Endodermal cell (in vitro differentiated cells): ENCODE measurements around the gene OR7G3. TPM values are rescaled to one million over a fixed set of nuclear protein-coding genes. Genes with fewer than 3 reads are reported as not detected.

Experiments
- DNase-seq: peaks from one replicate; pipeline ENCODE4 v3.0.0-alpha.2; 2017
- H3K27ac ChIP-seq: 2 replicates; pipeline ENCODE4 v1.5.1; 2013; ENCODE audit warnings: mild to moderate bottlenecking, low read depth, low read length, moderate library complexity
- H3K27me3 ChIP-seq: 2 replicates; pipeline ENCODE4 v1.6.1; 2013; ENCODE audit warnings: mild to moderate bottlenecking, low read length, moderate library complexity; ENCODE audit not compliant: insufficient read depth, control insufficient read depth, poor library complexity, severe bottlenecking
- H3K36me3 ChIP-seq: 2 replicates; pipeline ENCODE4 v1.7.0; 2013; ENCODE audit warnings: mild to moderate bottlenecking, low read length, moderate library complexity; ENCODE audit not compliant: control insufficient read depth, insufficient read depth
- H3K4me1 ChIP-seq: one replicate; pipeline ENCODE4 v1.7.0; 2013; ENCODE audit warnings: low read length; ENCODE audit not compliant: control insufficient read depth, insufficient read depth
- H3K4me3 ChIP-seq: 2 replicates; pipeline ENCODE4 v1.5.1; 2013; ENCODE audit warnings: mild to moderate bottlenecking, low read length, moderate library complexity
- H3K9ac ChIP-seq: 2 replicates; pipeline ENCODE4 v1.6.1; 2013; ENCODE audit warnings: mild to moderate bottlenecking, low read length, moderate library complexity; ENCODE audit not compliant: poor library complexity, severe bottlenecking; ENCODE audit errors: extremely low read depth
- H3K9me3 ChIP-seq: 2 replicates; pipeline ENCODE4 v1.6.1; 2013; ENCODE audit warnings: mild to moderate bottlenecking, low read length, moderate library complexity; ENCODE audit not compliant: control insufficient read depth
- H3K27ac Mint-ChIP-seq: 2 replicates; pipeline ENCODE4 v1.8.0; 2020; ENCODE audit warnings: mixed read lengths
- H3K27me3 Mint-ChIP-seq: 2 replicates; pipeline ENCODE4 v1.8.0; 2021; ENCODE audit warnings: mild to moderate bottlenecking, mixed read lengths; ENCODE audit not compliant: insufficient read depth
- H3K36me3 Mint-ChIP-seq: 2 replicates; pipeline ENCODE4 v1.8.0; 2020; ENCODE audit warnings: low read depth, mixed read lengths
- H3K4me1 Mint-ChIP-seq: 2 replicates; pipeline ENCODE4 v1.8.0; 2020; ENCODE audit warnings: mixed read lengths
- H3K4me3 Mint-ChIP-seq: 2 replicates; pipeline ENCODE4 v1.8.0; 2020; ENCODE audit warnings: mild to moderate bottlenecking, moderate library complexity, mixed read lengths
- H3K9me3 Mint-ChIP-seq: 2 replicates; pipeline ENCODE4 v1.8.0; 2020; ENCODE audit warnings: mild to moderate bottlenecking, mixed read lengths
- CTCF ChIP-seq: fragments of 200-600 bp; sonication (generic); conservative IDR thresholded peaks from 2 replicates; pipeline ENCODE4 v1.5.0; 2021; ENCODE audit warnings: antibody characterized with exemption, mild to moderate bottlenecking
- WGBS, 2 experiments: methylation state at CpG; one replicate each; pipeline versions ENCODE4 v1.1.5 to v1.1.7; 2013; ENCODE audit warnings: missing lambda C conversion rate in 2 of 2, mixed read lengths in 1 of 2; ENCODE audit not compliant: insufficient coverage in 1 of 2, insufficient read length in 1 of 2; 5-methylcytosine and 5-hydroxymethylcytosine counted together
- total RNA-seq, 2 donors: library from RNA; stranded (reverse); fragmentation: NEBNext Ultra II Directional in 1 of 2; extraction: Animal tissue kit (Norgen Biotek cat#: 25700) in 1 of 2; gene quantifications; 2 replicates in 1 of 2; 3 replicates in 1 of 2; pipeline ENCODE4 v1.2.1, GENCODE V29; 2021

OR7G3 gene
- total RNA-seq, 2 donors from 2014 or later: not detected

- H3K27me3 ChIP-seq: no peaks in the 10 kb centered on the region
- no peak within 1 kb of the TSS for H3K4me3 ChIP-seq
- no peak for DNase-seq
- Mint-ChIP-seq H3K4me1 (no peaks in the 10 kb centered on the region), H3K36me3 (no peaks in the 10 kb centered on the region), H3K27ac (no peak within 1 kb of the TSS), H3K9me3 (peaks cover 81% of the 10 kb centered on the region), H3K4me3 (no peak within 1 kb of the TSS), H3K27me3 (no peaks in the 10 kb centered on the region)
- H3K36me3 ChIP-seq: no peaks in the 10 kb centered on the region
- H3K9me3 ChIP-seq: peaks cover 31% of the 10 kb centered on the region
- H3K9ac ChIP-seq: no peak within 1 kb of the TSS
- H3K27ac ChIP-seq: no peak within 1 kb of the TSS
- no peaks in the 10 kb centered on the region for H3K4me1 ChIP-seq
- WGBS, 2 experiments: 71% methylated on average over 2 of the region's 2 CpGs; no CpG with 5 or more reads in 1 of the 2 experiments
- no peak for TF ChIP-seq CTCF
Measured at GRCh38 chr19:9115307-9115813, 11.4 kb downstream of the OR7G3 start, which contains the start of gene OR7G1. OR7G1 (minus strand) TSS chr19:9115763; CDS start chr19:9115763, 0 bp downstream.

- WGBS, 2 experiments: 41 to 62% methylated on average over 2 of the region's 2 CpGs
- no peak overlapping the region for H3K9ac ChIP-seq
- H3K9me3 ChIP-seq: peaks cover 49% of the 10 kb centered on the region
- H3K27me3 ChIP-seq: no peaks in the 10 kb centered on the region
- H3K36me3 ChIP-seq: no peaks in the 10 kb centered on the region
- peaks cover 2% of the 10 kb centered on the region for H3K36me3 Mint-ChIP-seq
- no peak for TF ChIP-seq CTCF
- no peak overlapping the region for H3K4me3 Mint-ChIP-seq
- no peak for DNase-seq
- H3K27ac Mint-ChIP-seq: no peak overlapping the region
- no peak overlapping the region for H3K4me3 ChIP-seq
- no peaks in the 10 kb centered on the region for H3K4me1 Mint-ChIP-seq
- no peaks in the 10 kb centered on the region for H3K27me3 Mint-ChIP-seq
- peaks cover 84% of the 10 kb centered on the region for H3K9me3 Mint-ChIP-seq
- no peaks in the 10 kb centered on the region for H3K4me1 ChIP-seq
- no peak overlapping the region for H3K27ac ChIP-seq
Measured at GRCh38 chr19:9109959-9110358, 16.8 kb downstream of the OR7G3 start.

- H3K9me3 ChIP-seq: peaks cover 44% of the 10 kb centered on the region
- H3K4me3 ChIP-seq: no peak within 1 kb of the TSS
- Mint-ChIP-seq H3K27me3 (peaks cover under 1% of the 10 kb centered on the region), H3K27ac (no peak within 1 kb of the TSS), H3K4me3 (no peak within 1 kb of the TSS), H3K4me1 (no peaks in the 10 kb centered on the region), H3K36me3 (peaks cover 2% of the 10 kb centered on the region), H3K9me3 (peaks cover 81% of the 10 kb centered on the region)
- H3K4me1 ChIP-seq: no peaks in the 10 kb centered on the region
- DNase-seq: no peak
- WGBS, 2 experiments: 60 to 64% methylated on average over 4 to 8 of the region's 8 CpGs
- no peak within 1 kb of the TSS for H3K27ac ChIP-seq
- no peak within 1 kb of the TSS for H3K9ac ChIP-seq
- no peaks in the 10 kb centered on the region for H3K27me3 ChIP-seq
- H3K36me3 ChIP-seq: no peaks in the 10 kb centered on the region
- TF ChIP-seq CTCF: no peak
Measured at GRCh38 chr19:9107375-9107774, 19.4 kb downstream of the OR7G3 start, which contains the start of gene OR7G2. OR7G2 (minus strand) TSS chr19:9107475; CDS start chr19:9103243, 4,232 bp downstream.
